Activated B cell treated with CpG ODN at 0.5 μM for 24 hours (primary cell): Measurements from ENCODE around the gene TRAP1. TPM values are rescaled to one million over a fixed set of nuclear protein-coding genes. Genes with fewer than 3 reads are reported as not detected.

Source experiments
- ATAC-seq: fragments of 200-7000 bp; cut with Tn5 transposase; one replicate; pipeline ENCODE4 v1.10.0; 2021; ENCODE audit warnings: low read depth, mild to moderate bottlenecking, moderate library complexity
- CTCF ChIA-PET: fragments of 350-600 bp; sonication (Branson Sonifier 250); formaldehyde crosslinking; loops from one replicate; lab custom pipeline; 2021; ENCODE audit warnings: antibody characterized with exemption; lab: Charles Lee
- POLR2A ChIA-PET: fragments of 350-600 bp; sonication (Branson Sonifier 250); formaldehyde crosslinking; loops from one replicate; lab custom pipeline; 2021; ENCODE audit warnings: antibody characterized with exemption; lab: Charles Lee
- DNase-seq: peaks from one replicate; pipeline ENCODE4 v3.0.0; 2022
- H3K27ac Mint-ChIP-seq: one replicate; pipeline ENCODE4 v1.8.0; 2020; ENCODE audit warnings: mixed read lengths
- H3K27me3 Mint-ChIP-seq: one replicate; pipeline ENCODE4 v1.8.0; 2021; ENCODE audit warnings: mixed read lengths
- H3K36me3 Mint-ChIP-seq: one replicate; pipeline ENCODE4 v1.8.0; 2021; ENCODE audit warnings: low read depth, mixed read lengths
- H3K4me1 Mint-ChIP-seq: one replicate; pipeline ENCODE4 v1.8.0; 2021; ENCODE audit warnings: mixed read lengths
- H3K4me3 Mint-ChIP-seq: one replicate; pipeline ENCODE4 v1.8.0; 2020; ENCODE audit warnings: mild to moderate bottlenecking, mixed read lengths
- H3K9me3 Mint-ChIP-seq: one replicate; pipeline ENCODE4 v1.8.0; 2020; ENCODE audit warnings: mixed read lengths
- intact Hi-C: fragments of 100-400 bp; cut with micrococcal nuclease; formaldehyde crosslinking; loops from one replicate; pipeline ENCODE4 v1.15.1; 2024
- total RNA-seq: library from RNA; stranded (reverse); gene quantifications from 2 replicates; pipeline ENCODE4 v1.2.3, GENCODE V29; 2022
- TF ChIP-seq, protein P1 (sequence below): fragments of 200-600 bp; IDR thresholded peaks from one replicate; pipeline ENCODE4 v1.8.0; 2022; ENCODE audit warnings: antibody characterized with exemption, mild to moderate bottlenecking

Gene TRAP1
- total RNA-seq, 1 donor from 2014 or later: 82.2 TPM

DNA sequence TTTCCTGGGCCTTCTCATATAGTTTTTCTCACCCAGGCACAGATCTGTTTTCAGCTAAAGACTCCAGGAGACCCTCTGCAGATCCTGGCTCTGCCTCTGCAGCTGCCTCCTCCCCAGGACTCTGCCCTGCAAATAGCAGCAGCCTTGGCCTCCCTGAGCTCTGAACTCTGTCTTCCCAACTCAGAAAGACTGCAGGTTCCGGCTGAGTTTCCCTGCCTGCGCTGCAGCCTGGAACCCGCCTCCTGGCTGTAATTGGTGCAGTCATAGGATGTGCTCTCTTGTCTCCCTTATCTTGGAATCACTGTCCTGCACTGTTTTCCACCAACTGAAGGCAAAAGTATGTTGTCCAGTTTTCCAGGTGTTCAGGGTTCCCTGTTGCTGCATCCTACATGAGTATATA, 77.1 kb downstream of the TRAP1 start:
- Mint-ChIP-seq H3K36me3 (peaks cover 22% of the 10 kb centered on the region), H3K9me3 (no peaks in the 10 kb centered on the region), H3K27me3 (no peaks in the 10 kb centered on the region), H3K27ac (no peak overlapping the region), H3K4me1 (peaks cover 25% of the 10 kb centered on the region), H3K4me3 (no peak overlapping the region)
- intact Hi-C loops: no loop called here
- TF ChIP-seq, protein P1, sequence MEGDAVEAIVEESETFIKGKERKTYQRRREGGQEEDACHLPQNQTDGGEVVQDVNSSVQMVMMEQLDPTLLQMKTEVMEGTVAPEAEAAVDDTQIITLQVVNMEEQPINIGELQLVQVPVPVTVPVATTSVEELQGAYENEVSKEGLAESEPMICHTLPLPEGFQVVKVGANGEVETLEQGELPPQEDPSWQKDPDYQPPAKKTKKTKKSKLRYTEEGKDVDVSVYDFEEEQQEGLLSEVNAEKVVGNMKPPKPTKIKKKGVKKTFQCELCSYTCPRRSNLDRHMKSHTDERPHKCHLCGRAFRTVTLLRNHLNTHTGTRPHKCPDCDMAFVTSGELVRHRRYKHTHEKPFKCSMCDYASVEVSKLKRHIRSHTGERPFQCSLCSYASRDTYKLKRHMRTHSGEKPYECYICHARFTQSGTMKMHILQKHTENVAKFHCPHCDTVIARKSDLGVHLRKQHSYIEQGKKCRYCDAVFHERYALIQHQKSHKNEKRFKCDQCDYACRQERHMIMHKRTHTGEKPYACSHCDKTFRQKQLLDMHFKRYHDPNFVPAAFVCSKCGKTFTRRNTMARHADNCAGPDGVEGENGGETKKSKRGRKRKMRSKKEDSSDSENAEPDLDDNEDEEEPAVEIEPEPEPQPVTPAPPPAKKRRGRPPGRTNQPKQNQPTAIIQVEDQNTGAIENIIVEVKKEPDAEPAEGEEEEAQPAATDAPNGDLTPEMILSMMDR: no peak
- ATAC-seq: no peak
- CTCF ChIA-PET: interaction anchor here (1.3 kb wide), 1 partner anchor 14 kb away, joined by 3 read pairs; the partner anchor contains the start of gene DNASE1
- no peak for DNase-seq
- POLR2A ChIA-PET: no interaction called here

DNA sequence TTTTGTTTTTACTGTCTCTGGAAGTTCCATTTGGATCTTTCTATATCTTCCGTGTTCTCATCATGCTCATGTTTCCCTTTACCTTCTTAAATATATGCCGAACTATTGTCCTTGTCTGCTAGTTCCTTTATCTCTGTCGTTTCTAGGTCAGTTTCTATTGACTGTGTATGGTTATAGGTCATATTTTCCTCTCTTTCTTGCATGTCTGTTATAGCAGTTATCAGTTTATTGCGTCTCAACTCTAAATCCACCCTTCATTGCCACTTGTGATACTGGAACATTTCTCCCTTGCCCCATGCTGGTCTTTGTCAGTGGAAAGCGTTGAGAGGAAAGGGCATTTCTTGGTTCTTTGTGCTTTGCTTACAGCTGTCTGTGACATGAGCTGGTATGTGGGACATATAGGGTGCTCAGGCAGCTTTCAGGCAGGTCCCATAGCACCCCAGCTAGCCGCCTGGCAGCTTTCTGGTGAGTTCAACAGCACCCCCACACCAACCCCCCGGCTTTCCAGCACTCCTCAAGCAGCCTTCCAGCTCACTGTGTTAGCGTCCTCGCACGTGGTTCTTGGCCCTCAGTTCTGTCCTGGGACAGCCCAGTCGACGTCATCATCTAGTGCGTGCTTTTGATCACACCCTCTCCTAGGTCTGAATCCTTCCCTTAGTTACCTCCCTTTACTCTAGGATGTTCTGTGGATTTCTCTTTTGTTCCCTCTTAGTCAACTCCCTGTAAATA, 78.2 kb downstream of the TRAP1 start:
- TF ChIP-seq, protein P1: no peak
- no peak for DNase-seq
- intact Hi-C loops: no loop called here
- H3K27ac Mint-ChIP-seq: no peak overlapping the region
- ATAC-seq: no peak
- H3K4me1 Mint-ChIP-seq: peaks cover 25% of the 10 kb centered on the region
- no peaks in the 10 kb centered on the region for H3K27me3 Mint-ChIP-seq
- H3K9me3 Mint-ChIP-seq: no peaks in the 10 kb centered on the region
- CTCF ChIA-PET: interaction anchor here (1.3 kb wide), 1 partner anchor 15 kb away, joined by 3 read pairs; the partner anchor contains the start of gene DNASE1
- POLR2A ChIA-PET: no interaction called here
- H3K4me3 Mint-ChIP-seq: no peak overlapping the region
- H3K36me3 Mint-ChIP-seq: peaks cover 19% of the 10 kb centered on the region

DNA sequence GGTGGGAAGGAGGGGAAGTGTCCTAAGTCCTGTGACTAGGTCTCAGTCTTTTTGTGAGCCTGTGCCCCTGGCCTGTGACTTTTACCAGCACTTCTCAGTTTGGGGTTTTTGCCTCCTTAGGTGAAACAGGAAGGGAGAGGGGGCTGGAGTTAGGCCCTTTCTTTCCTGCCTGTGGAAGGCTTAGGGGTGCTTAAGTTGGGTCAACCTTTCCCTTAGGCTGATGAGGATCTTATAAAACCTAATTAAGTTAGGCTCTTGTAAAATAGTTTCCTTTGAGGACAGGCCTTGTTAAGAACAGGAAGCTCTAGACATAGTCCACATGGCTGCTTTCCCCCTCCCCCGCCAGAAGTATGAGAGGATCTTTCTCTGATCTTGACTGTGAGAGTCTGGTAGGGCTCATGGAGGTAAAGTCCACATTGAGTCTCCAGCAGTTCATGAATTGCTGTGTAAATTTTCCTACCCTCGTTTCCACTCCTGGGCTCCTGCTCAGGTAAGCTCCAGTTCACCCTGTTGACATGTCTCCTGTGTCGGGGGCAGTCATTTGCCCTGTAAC, 79.9 kb downstream of the TRAP1 start:
- H3K27me3 Mint-ChIP-seq: no peaks in the 10 kb centered on the region
- peaks cover 10% of the 10 kb centered on the region for H3K36me3 Mint-ChIP-seq
- peaks cover 25% of the 10 kb centered on the region for H3K4me1 Mint-ChIP-seq
- TF ChIP-seq, protein P1: no peak
- H3K9me3 Mint-ChIP-seq: no peaks in the 10 kb centered on the region
- POLR2A ChIA-PET: interaction anchor here (0.7 to 0.9 kb wide), 2 partner anchors 242 to 244 kb away, joined by 3 to 5 read pairs; no protein-coding TSS in a partner anchor
- intact Hi-C loops: no loop called here
- DNase-seq (no peak), ATAC-seq (peak; percentile 80)
- peak overlapping the region; percentile 85 for H3K27ac Mint-ChIP-seq
- peak overlapping the region; percentile 13 for H3K4me3 Mint-ChIP-seq
- CTCF ChIA-PET: interaction anchor here (0.8 to 1.1 kb wide), 2 partner anchors 13 to 18 kb away, joined by 3 to 5 read pairs; no protein-coding TSS in a partner anchor

DNA sequence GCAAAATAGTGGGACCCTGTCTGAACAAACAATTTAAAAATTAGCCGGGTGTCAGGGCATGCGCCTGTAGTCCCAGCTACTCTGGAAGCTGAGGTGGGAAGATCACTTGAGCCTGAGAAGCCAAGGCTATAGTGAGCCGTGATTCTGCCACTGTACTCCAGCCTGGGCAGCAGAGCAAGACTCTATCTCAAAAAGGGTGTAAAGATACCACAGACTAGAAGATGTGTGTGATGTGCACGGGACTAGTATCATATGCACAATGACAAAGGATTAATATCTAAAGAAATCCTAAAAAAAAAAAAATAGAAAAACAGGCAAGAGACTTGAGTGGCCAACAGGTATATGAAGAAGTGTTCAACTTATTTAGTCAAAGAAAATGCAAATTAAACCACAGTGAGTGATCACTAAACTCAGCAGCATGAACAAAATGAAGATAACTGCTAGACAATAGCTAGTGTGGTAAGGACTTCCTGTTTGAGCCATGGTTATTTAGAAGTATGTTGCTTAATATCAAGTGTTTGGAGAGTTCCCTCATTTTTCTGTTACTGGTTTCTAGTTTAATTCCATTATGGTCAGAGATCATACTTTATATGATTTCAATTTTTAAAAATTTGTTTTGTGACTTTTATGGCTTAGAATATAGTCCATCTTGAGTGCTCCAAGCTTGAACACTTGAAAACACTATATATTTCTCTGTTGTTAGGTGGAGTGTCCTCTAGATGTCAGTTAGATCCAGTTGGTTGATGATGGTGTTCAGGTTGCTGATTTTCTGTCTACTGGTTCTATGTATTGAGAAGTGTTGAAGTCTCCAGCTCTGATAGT, 91.2 kb downstream of the TRAP1 start:
- ATAC-seq (peak; percentile 82), DNase-seq (no peak)
- Mint-ChIP-seq H3K9me3 (no peaks in the 10 kb centered on the region), H3K4me1 (peaks cover 51% of the 10 kb centered on the region), H3K27ac (peak overlapping the region; percentile 76), H3K27me3 (no peaks in the 10 kb centered on the region), H3K36me3 (no peaks in the 10 kb centered on the region), H3K4me3 (peak overlapping the region; percentile 39)
- TF ChIP-seq, protein P1: no peak
- ChIA-PET CTCF (no interaction called here), POLR2A (interaction anchor here (0.5 to 2.1 kb wide), 3 partner anchors 14 to 1093 kb away, joined by 3 to 8 read pairs (median 6); partner anchors contain the start of gene SLX4)
- intact Hi-C loops: loop anchor here (1.0 kb wide), 1 partner anchor 15 kb away; the partner anchor contains the start of gene SLX4
